Measurements from ENCODE around the gene CRYL1.

DNA sequence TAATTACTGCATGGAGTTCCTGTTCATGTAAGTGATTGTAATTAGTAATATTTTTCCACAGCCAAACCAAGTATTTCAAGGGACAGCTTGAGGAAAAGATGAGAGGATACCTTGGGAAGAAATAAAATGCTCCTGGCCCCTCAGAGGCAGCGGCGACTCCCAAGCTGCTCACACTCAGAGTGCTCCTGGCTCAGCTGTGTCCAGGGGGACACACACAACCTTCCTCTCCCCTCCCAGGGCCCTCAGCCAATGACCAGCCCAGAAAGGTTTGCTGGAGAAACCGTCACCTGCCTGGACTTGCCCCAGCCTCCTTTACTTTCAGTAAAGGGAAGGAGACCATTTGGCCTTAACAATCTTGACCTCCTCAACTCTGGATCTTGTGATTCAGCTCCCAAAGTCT lies 51.1 kb downstream of the CRYL1 start:
- TF ChIP-seq, protein P1, sequence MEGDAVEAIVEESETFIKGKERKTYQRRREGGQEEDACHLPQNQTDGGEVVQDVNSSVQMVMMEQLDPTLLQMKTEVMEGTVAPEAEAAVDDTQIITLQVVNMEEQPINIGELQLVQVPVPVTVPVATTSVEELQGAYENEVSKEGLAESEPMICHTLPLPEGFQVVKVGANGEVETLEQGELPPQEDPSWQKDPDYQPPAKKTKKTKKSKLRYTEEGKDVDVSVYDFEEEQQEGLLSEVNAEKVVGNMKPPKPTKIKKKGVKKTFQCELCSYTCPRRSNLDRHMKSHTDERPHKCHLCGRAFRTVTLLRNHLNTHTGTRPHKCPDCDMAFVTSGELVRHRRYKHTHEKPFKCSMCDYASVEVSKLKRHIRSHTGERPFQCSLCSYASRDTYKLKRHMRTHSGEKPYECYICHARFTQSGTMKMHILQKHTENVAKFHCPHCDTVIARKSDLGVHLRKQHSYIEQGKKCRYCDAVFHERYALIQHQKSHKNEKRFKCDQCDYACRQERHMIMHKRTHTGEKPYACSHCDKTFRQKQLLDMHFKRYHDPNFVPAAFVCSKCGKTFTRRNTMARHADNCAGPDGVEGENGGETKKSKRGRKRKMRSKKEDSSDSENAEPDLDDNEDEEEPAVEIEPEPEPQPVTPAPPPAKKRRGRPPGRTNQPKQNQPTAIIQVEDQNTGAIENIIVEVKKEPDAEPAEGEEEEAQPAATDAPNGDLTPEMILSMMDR (IDR thresholded peaks at IDR 0.05), result no peak
- TF ChIP-seq POLR2A (IDR thresholded peaks at IDR 0.05) (no peak), EP300 (IDR thresholded peaks at IDR 0.05; ENCODE audit: low read depth) (no peak), POLR2AphosphoS5 (IDR thresholded peaks at IDR 0.05) (no peak)

Data from transverse colon (tissue), 4 donors.